ENCODE measurements around the gene XRCC1.
A peak's percentile ranks its signal among the peaks of the same experiment; 100 is the strongest.
"Not testable (repeated sequence)": the region's sequence is repeated elsewhere in the genome, so short reads cannot be mapped to it uniquely, and the experiment has no call there.

The XRCC1 gene

DNA sequence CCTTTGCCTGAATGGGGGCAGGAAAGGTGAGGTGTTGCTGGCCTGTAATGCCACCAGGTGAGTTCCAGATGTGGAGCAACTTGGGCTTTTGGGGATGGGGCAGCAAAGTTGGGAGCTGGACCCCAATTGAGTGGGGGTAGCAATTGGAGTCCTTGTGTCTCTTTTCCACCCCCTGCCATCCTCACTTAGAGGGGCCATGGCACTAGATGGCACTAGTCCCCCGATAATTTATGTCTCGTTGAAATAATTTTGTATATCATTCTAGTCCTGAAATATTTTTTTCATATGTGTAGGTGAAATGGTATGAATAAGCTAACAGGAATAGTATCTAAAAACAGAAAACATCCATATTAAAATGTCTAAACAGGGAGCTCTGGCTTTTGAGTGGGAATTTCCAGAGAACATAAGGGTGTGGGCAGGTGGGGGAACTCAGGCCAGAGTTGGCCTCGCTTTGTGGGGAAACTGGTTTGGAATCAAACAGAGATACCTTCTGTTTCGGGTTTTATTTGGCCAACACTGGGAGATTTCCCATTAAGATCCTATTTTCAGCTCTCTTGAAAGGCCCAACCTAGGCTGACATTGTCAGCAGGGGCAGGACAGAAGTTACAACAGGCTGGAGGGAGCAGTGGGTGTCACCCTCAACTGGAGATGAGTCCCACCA, 24.4 kb upstream of the XRCC1 start:
- no peak for DNase-seq

DNA sequence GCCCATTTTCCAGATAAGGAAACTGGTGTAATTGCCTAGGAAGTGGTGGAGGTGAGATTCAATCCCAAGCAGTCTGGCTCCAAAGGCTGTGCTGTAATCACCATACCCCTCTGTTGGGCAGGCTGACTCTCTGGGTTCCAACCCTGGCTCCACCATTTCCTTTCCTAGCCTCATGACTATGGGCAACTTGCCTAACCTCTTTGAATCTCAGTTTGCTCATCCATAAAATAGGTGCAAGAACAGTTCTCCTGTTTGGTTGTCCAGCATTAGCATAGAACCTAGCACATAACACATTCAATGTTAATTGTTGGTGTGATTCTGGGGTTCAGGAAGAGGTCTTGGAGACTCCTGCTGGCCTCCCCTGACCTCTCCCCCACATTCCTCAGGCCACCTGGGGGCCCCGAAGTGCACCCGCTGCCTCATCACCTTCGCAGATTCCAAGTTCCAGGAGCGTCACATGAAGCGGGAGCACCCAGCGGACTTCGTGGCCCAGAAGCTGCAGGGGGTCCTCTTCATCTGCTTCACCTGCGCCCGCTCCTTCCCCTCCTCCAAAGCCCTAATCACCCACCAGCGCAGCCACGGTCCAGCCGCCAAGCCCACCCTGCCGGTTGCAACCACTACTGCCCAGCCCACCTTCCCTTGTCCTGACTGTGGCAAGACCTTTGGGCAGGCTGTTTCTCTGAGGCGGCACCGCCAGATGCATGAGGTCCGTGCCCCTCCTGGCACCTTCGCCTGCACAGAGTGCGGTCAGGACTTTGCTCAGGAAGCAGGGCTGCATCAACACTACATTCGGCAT, 23.3 kb upstream of the XRCC1 start:
- DNase-seq = no peak

DNA sequence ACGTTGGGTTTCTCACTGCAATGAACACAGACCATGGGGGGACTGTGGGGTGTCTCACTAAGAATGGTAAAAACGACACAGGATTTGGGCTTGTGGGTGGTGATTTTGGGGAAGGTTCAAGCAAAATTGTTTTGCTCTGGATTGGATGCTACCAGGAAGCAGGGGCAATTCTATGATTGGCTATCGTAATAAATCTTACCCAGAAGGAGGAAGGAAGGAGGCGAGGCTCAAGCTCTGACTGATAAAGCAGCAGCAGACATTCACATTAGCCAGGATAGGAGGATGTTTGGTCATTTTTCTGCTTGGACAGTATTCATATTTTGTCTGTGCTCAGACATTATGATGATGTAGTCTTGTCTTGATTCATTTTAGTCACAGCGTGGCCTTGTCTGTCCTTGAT, 22.5 kb upstream of the XRCC1 start:
- peak; percentile 21 to 49 (median 31) for DNase-seq

DNA sequence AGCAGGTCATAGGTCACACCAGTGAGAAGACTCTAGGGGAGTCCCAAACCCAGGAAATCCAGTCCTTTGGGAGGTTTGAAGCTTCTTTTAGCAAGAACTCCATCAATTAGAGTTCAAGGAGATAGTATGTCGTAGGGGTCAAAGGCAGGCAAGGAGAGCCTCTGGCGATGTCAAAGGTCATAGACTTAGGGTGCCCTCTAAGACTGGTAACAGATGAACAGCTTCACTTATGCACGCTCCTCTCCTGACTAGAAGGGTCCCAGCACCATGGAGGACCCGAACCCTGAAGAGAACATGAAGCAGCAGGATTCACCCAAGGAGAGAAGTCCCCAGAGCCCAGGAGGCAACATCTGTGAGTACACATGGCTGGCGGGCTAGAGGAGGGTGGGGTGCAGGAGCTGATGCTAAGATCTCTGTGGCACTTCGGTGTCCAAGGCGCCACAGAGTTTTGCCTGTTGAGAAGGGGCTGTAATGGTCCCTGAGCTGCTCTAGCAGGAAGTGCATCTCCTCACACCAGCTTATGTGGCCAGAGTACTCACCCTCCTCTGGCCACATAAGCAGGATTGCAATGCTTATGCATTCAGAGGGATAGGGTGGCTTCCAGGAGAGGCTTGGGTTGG, 21.6 kb upstream of the XRCC1 start:
- peak in 2 of 4 experiments; percentile 11 to 20 for DNase-seq

DNA sequence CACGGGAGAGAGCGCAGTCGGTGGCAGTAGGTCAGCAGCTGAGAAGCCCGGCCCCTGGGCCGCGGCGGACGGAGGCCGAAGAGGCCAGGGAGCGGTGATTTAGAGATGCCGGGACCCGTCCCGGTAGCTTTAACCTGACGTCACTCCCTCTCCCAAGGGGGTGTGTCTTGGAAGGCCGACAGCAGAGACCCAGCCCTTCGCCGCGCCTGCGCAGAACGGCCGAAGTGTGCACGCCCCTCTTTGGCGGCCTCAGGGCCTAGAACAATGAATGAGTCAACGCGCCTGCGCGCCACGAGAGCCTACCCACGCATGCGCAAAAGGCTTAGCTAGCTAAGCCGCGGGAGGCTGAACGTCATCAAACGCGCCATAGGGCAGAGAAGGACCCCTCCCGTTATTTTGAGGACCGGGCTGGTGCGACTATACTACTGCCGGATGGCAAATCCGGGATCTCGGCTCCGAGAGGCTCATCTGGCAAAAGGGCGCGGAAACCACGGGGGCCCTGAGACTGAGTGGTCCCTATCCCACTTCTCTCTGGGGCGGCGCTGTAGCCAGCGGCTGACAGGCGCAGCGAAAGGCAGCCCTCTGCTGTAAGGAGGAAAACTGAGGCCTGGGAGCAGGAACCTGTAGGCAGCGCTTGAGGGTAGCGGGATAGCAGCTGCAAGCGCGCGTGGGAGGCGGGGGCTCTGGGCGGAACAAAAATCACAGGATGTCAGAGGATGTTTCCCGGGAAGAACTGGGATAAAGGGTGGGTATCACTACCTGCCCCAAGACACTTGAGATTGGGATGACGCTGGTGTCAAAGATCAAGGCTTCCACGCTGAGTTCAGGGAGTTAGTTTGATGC, 20.9 kb upstream of the XRCC1 start, which contains the start of the genes IRGQ and ZNF576:
Gene IRGQ (minus strand): TSS at position 136 of the 843 bp plus-strand sequence. CDS start 796 bp downstream, outside the sequence.
Gene ZNF576 (plus strand): TSS at position 597 of the 843 bp plus-strand sequence. CDS start 514 bp downstream, outside the sequence.
- peak; percentile 100 for DNase-seq

DNA sequence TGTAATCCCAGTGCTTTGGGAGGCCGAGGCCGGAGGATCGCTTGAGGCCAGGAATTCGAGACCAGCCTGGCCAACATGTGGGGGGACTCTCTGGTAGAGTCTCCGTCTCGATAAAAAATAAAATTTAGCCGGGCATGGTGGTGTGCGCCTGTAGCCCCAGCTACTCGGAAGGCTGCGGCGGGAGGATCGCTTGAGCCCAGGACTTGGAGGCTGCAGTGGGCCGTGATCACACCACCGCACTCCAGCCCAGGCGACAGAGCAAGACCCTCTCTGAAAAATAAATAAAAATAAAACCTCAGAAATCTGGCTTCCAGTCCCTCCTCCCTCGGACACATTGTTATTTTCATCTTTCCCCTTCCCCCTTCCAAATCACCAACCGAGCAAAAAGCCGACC, 20.3 kb upstream of the XRCC1 start:
- DNase-seq = no peak

DNA sequence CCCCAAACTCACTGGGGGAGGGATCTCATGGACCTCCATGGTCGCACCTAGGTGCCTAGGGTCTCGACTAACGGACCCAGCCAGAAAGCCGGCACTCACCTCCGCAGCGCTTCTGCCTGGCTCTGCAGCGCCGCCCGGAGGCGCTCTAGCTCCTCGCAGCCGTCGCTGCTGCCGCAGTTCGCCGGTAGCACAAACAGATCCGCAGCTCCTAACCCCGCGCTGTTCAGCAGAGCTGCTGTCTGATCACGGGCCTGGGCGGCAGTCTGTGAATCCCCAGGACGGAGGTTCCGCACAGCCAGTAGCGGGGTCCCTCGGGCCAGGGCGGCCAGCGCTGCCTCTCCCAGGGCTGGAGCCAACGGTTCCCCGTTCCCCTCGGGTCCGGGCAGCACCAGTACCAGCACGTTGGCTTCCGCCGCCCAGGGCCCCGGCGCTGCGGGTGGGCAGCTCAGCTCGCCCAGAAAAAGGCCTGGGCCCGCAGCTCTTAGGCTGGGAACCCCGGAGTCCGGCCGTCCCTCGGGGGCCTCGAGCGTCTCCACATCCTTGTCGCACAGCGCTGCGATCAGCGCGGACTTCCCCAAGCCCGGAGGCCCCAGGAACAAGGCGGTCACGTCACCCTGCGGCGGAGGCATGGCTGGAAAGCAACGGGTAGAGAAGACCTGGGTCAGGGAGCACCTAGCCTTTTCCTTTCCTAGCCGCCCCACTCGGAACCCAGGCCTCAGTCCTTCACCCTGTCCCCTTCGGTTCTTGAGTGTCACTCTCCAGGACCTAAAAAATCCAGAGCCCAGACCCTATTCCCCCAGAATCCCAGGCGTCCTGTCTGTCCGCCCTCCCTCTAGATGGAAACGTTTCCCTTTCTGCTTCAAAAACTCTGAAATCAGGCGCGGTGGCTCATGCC, 19.6 kb upstream of the XRCC1 start:
- DNase-seq = peak; percentile 78 to 87 (median 80)

DNA sequence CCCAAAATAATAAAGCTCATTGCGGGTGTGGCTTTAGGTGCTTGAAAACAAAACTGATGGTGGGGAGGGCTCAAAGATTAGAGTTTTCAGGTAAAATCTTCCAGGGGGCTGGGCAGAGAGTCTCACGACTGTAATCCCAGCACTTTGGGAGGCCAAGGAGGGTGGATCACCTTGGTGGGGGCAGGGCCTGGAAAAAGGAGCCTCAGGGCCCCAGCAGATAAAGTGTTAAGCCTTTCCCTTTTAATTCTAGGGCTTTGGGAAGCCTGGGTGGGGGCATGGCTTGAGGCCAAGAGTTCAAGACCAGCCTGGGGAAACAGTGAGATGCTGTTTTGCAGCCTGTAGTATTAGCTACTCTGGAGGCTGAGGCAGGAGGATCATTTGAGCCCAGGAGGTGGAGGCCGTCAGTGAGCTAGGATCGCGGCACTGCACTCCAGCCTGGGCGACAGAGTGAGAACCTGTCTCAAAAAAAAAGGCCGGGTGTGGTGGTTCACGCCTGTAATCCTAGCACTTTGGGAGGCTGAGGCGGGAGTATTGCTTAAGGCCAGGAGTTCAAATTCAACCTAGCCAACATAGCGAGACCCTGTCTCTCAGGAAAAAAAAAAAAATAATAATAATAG, 18.9 kb upstream of the XRCC1 start:
- no peak for DNase-seq

DNA sequence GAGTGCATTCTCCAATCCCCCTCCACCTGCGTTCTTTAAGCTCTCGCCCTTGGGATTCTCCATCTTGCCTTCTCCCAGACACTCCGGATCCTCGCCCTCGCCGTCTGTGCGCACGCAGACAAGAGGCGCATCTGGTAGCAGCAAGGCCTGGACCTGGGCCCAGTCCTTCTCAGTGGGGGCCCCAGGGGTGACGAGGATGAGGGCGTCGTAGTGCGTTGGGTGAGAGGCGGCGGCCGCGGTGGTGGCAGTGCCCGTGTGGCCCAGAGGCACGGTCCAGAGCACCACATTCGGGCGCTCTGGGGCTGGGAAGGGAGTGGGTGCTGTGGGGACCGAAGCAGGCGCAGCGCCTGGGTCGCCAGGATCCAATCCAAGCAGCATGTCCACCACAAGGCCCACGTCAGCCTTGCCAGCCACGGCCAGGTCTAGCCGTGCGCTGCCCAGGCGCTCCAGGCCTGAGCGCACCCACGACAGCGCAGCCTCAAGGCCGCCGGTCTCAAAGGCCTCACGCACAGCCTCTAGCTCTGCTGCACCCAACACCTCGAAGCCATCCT, 17.5 kb upstream of the XRCC1 start:
- no peak for DNase-seq

DNA sequence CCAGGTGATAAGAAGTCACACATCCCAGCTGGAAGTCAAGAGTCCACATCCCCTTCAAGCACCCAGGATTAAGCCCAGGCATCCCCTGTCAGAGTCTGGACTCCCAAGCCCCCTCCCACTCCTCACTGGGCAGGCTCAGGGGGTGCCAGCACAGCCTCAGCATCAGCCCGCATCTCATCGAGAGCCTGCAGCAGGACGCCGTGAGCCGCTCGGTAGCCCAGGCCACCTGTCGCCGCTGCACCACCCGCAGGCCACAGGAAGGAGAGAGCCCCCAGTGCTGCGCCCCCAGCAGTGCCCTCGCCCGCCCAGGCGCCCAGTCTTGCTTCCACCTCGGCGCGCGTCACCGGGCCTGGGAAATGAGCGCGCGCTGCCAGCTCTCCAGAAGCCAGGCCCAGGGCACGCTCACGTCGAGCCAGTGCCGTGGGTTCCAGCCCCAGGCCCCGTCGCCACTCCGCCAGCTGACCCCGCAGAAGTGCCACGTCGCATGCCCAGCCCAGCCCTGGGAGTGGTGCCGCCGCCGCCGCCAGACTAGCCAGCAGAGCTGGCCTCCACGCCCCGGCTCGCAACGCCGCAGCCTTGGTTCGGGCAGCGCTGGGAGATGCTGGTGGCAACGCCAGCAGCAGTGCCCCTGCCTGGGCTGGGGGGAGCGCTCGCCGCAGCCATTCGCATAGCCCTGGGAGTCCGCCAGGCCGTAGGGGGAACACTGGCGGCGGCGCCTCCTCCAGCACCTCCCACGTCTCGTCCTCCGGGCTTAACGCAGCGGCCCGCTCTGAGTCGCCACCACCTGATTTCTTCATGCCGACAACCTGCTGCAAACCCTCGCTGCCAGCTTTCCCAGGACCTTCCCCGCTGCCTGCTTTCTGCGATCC, 16.8 kb upstream of the XRCC1 start:
- DNase-seq = no peak

DNA sequence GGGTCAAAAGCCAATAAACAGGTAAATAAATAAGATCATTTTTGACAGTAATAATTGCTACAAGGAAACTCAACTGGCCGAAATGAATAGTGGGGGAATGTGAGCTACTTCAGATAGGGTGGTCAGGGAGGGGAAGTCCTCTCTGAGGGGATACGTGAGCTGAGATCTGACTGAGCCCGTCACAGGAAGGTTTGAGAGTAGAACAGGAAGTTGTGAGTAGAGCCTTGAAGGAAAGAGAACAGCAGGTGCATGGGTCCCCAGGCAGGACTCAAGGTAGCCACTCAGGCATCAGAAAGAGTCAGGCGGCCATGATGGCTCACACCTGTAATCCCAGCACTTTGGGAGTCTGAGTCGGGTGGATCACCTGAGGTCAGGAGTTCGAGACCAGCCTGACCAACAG, 14.4 kb upstream of the XRCC1 start:
- DNase-seq = no peak

DNA sequence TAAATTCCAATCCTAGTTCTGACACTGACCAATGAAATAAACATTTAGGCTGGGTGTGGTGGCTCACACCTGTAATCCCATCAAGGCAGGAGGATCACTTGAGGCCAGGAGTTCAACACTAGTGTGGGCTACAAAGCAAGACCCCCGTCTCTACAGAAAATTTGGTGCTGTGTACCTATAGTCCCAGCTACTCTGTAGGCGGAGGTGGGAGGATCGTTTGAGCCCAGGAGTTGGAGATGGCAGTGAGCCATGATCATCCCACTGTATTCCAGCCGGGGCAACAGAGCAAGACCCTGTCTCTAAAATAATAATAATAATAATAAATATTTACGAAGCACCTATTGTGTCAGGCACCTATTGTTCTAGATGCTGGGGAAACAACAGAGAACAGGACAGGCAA, 13.9 kb upstream of the XRCC1 start:
- DNase-seq = no peak

DNA sequence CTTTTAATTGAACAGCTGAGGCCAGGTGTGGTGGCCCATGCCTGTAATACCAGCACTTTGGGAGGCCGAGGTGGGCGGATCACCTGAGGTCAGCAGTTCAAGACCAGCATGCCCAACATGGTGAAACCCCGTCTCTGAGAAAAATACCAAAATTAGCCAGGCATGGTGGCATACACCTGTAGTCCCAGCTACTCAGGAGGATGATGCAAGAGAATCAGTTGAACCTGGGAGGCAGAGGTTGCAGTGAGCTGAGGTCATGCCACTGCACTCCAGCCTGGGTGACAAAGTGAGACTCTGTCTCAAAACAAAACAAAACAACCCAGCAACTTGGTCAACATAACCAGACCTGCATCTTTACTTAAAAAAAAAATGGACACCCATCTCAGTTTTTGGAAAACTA, 11.7 kb upstream of the XRCC1 start:
- not testable (repeated sequence) for DNase-seq

DNA sequence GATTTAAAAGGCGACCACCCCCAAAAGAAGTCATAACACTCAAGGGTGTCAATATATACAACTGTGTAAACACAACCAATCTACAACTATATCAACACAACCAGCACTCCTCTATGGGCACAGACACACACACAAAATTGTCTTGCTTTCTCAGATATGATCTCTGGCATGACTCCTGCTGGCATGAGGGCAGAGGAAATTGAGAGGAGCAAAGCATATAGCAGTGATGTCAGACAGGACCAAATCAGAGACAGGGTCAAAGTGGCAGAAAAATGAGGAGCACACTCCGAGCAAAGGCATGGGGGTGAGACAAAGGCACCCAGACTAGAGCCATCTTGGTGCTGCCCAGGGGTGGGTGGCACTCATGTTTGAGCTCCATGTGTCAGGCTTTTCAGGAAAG, 11.0 kb upstream of the XRCC1 start:
- DNase-seq = no peak

DNA sequence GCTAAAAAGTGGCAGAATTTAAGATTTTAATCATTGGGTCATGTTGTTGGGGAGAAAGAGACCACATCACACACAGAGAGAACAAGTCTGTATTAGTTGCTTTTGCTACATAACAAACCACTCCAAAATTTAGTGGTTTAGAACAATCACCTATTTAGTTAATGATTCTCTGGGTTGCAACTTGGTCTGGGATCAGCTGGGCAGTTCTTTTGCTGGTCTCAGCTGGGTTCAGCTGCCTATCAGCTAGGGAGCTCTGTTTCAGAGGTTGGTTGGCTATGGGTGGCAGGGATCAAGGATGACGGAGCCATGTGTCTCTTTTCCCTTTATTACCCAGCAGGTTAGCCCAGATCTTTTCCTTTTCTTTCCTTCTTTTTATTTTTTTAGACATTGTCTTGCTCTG, 9.2 kb upstream of the XRCC1 start:
- no peak for DNase-seq

DNA sequence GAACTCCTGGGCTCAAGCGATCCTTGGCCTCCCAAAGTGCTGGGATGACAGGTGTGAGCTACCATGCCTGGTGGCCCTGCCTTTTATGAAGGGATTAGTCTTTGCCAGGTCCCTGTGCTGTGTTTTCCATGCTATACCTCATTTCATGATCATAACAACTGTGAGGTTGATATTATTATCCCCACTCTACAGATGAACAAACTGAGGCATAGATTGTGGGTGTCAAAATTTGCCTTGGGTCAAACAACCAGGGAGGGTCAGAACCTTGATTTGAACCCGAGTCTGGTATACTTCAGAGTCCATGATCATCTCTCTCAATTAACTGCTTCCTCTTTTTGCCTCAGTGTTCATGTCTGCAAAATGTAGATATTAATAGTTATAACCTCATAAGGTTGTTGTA, 7.2 kb upstream of the XRCC1 start:
- peak in 2 of 4 experiments; percentile 38 to 48 for DNase-seq

DNA sequence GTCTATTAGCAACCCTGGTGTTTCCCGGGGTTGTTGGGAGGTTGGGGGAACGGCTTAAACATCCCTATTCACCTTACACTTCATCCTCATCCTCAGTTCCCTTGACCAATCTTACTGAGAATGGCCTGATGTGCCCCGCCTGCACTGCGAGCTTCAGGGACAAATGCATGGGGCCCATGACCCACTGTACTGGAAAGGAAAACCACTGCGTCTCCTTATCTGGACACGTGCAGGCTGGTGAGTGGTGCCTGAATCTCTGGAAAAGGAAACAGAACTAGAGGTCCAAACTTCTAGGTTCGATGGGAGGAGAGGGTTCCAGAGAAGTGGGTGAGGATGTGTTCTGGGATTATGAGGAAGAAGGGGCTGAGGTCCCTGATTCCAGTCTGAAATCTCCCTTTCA, 6.1 kb upstream of the XRCC1 start:
- DNase-seq = no peak

DNA sequence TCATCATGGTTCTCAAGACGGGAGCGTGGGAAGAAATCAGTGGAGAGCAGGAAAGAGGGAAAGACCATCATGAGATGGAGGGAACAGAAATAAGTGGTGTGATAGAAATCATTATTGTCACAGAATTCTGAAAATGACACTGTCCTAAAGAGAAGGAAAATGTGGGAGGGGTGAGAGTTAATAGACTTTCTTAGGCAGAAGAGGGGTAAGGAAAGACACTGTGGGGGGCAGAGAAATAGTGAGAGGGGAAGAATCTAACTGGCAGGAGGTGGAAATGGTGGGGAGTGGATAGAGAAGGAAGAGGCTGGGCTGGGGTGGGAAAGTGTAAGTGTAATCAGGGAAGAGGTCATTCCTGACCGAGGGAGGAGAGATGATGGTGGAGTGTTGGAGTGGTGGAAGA, 3.5 kb upstream of the XRCC1 start:
- no peak for DNase-seq

All from suppressor macrophage (primary cell).